HG02970 (cell line): ENCODE measurements around the gene GRWD1.
"Not testable (repeated sequence)": the region's sequence is repeated elsewhere in the genome, so short reads cannot be mapped to it uniquely, and the experiment has no call there.

Experiments used
- ATAC-seq: cut with Tn5 transposase; IDR thresholded peaks from one replicate; pipeline ENCODE4 v1.9.1; 2021; ENCODE audit warnings: mild to moderate bottlenecking, moderate library complexity, moderate number of reproducible peaks; ENCODE audit not compliant: unreplicated experiment, low FRiP score

Gene GRWD1

GRCh38 chr19:48477067-48477685, 31.4 kb downstream of the GRWD1 start:
- ATAC-seq: no peak

GRCh38 chr19:48477698-48478338, 32.0 kb downstream of the GRWD1 start:
- no peak for ATAC-seq

DNA sequence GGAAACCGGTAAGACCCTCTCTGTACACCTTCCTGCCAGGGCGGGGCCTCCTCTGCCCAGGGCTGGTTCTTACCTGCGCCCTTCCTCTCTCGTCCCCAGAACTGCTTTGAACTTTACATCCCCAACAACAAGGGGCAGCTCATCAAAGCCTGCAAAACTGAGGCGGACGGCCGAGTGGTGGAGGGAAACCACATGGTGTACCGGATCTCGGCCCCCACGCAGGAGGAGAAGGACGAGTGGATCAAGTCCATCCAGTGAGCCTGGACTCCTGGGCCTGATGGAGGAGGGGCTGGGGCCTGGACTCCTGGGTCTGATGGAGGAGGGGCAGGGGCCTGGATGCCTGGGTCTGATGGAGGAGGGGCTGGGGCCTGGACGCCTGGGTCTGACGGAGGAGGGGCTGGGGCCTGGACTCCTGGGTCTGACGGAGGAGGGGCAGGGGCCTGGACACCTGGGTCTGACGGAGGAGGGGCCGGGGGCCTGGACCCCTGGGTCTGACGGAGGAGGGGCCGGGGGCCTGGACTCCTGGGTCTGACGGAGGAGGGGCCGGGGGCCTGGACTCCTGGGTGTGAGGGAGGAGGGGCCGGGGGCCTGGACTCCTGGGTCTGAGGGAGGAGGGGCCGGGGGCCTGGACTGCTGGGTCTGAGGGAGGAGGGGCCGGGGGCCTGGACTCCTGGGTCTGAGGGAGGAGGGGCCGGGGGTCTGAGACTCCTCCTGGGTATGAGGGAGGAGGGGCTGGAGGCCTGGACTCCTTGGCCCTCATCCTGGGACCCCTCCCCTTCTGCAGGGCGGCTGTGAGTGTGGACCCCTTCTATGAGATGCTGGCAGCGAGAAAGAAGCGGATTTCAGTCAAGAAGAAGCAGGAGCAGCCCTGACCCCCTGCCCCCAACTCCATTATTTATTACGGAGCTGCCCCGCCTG, 32.8 kb downstream of the GRWD1 start:
- no peak for ATAC-seq

- no peak for ATAC-seq
These were observed 33.9 kb downstream of the GRWD1 start for GRCh38 chr19:48479686-48480085.

- ATAC-seq: no peak
These were observed 34.4 kb downstream of the GRWD1 start for GRCh38 chr19:48480183-48480557.

GRCh38 chr19:48480558-48481500, 35.0 kb downstream of the GRWD1 start:
- no peak for ATAC-seq

- ATAC-seq: no peak
These were observed 36.3 kb downstream of the GRWD1 start for GRCh38 chr19:48481846-48482639.

DNA sequence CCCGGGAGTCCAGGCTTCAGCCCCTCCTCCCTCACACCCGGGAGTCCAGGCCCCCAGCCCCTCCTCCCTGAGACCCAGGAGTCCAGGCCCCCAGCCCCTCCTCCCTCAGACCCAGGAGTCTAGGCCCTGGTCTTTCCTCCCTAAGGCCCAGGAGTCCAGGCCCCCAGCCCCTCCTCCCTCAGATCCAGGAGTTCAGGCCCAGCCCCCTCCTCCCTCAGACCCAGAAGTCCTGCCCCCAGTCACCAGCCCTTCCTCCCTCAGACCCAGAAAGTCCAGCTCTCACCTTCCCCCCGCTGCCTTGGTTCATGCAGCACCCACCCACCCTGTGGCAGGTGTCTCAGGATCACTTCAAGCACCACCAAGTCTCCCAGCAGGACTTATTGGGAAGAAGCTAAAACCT, 37.5 kb downstream of the GRWD1 start:
- ATAC-seq: no peak

DNA sequence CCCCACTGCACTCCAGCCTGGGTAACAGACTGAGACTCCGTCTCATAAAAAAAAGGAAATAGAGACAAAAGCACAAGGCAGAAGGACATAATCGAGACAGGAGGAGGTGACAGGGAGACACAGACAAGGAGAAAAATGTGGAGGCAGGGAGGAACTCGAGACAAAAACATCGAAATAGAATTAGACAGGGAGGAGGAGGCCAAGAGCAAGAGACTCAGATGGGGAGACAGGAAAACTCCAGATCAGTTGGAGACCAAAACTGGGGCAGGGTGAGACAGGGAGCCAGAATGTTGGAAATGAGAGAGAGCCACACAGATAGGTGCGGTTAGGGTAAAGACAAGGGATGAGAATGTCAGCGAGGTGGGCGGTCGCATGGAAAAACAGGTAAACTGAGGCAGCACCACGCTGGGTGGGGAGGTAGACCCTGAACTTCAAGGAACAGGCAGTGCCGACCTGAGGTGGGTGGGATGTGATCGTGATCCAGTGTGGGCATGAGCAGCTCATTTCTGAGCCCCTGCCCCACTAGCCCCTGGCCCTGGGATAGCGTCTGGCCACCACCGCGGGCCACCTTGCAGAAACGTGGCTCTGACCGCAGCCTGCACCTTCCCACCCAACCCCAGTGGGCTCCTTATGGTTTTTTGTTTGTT, 38.6 kb downstream of the GRWD1 start:
- ATAC-seq: no peak

DNA sequence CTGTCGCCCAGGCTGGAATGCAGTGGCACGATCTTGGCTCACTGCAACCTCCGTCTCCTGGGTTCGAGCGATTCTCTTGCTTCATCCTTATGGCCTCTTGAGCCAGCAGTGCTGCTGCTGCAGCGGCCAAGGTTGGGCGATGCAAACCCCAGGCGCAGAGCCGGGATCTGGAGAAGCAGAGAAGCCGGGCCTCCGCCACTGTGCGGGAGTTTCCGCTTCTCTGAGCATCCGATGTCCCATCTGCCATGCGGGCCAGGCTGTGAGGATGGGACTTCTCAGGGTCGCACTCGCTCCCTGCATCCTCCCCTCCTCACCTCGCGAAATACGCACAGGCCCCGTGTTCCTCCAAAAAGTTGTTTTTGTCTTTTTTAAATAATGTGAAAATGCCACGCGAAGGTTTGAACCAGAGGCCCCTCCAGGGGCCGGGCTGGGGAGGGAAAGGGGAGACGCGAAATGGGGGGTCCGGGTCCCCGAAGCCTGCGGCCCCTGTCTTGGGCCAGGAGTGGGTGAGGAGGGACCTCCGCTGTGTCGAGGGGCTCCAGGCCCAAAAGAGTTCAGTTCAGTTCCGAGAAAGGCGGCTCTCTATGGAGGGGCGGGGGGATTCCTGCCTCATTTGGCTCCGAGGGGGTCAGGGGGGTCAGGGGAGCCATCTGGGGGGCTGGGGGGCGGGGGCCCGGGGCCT, 39.3 kb downstream of the GRWD1 start:
- ATAC-seq: no peak

DNA sequence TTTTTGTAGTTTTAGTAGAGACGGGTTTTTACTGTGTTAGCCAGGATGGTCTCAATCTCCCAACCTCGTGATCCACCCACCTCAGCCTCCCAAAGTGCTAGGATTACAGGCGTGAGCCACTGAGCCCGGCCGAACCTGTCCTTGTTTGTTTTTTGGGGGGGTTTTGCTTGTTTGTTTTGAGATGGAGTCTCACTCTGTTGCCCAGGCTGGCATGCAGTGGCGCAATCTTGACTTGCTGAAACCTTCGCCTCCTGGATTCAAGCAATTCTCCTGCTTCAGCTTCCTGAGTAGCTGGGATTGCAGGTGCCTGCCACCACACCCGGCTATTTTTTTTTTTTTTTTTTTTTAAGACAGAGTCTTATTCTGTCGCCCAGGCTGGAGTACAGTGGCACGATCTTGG, 40.9 kb downstream of the GRWD1 start:
- ATAC-seq: not testable (repeated sequence)

DNA sequence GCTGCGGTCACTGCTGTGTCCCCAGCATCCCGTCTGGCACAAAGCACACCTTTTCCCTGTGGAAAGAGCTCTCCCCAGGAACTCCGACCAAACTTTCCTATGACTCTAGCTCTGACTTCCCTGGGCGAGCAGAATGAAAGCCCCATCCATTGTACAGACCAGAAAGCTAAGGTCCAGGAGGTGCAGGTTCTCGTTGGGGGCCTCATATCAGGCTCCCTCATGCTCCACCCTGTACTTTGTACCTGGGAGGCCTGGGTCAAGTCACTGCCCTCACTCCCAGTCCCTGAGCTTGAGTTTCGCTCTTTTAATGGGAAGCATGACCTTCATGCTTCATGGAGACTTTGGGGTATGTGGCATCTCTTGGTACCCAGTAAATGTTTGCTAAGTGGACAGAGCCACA, 41.8 kb downstream of the GRWD1 start:
- no peak for ATAC-seq

GRCh38 chr19:48487948-48488347, 42.2 kb downstream of the GRWD1 start:
- ATAC-seq: no peak

- not testable (repeated sequence) for ATAC-seq
These were observed 42.7 kb downstream of the GRWD1 start for GRCh38 chr19:48488478-48488877.

DNA sequence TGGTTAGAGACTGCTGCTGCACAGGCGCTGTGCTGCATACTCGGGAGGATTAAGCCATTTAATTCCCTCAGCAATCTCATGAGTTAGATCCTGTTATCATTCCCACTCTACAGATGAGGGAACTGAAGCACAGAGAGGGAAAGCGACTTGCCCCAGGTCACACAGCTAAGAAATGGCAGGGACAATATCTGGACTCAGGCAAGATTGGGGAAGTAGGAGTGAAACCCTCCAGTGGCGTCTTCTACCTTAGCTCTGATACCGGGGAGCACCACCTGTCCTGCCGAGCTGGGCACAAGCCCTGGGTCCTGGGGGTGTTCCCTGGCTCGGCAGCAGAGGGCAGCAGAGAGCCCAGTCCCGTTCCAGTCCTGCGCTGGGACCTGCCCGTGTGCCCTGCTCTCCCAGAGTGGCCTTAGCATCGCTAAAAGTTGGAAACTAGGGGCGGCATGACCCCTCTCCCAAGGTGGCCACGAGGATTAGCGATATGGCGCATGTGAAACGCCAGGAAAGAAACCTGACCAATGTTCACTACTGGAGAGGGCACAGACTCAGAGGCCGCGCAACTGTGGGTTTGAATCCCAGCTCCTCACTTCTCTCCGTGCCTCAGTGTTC, 43.9 kb downstream of the GRWD1 start:
- no peak for ATAC-seq

- no peak for ATAC-seq
These were observed 45.4 kb downstream of the GRWD1 start for GRCh38 chr19:48490981-48491792.

GRCh38 chr19:48491793-48492123, 46.0 kb downstream of the GRWD1 start:
- ATAC-seq: no peak
